Measurements from ENCODE around the gene ACTRT3. TPM values are rescaled to one million over a fixed set of nuclear protein-coding genes. Genes with fewer than 3 reads are reported as not detected.
A peak's percentile ranks its signal among the peaks of the same experiment; 100 is the strongest.

Gene ACTRT3
- total RNA-seq (2021; ENCODE audit: unreplicated experiment) (1.7 TPM), Bru-seq, nascent RNA (percentile 48 among the genes with signal in this experiment), BruChase-seq, experiment 1, labeled RNA remaining after a 2-hour chase (percentile 69 among the genes with signal in this experiment), BruChase-seq, experiment 2, labeled RNA remaining after a 6-hour chase (percentile 55 among the genes with signal in this experiment)
- polyA plus RNA-seq (2012; ENCODE audit: insufficient read length), result 2.4 TPM
- long read RNA-seq, transcript ACTRT3-201 (2 exons, 2,005 nt), result major isoform, 5 of 6 reads
- long read RNA-seq, partial matches to known transcripts, result 0 of 6 reads
- long read RNA-seq, other reads (novel, unspliced or antisense), result 1 of 6 reads

- Histone ChIP-seq H3K27me3 (ENCODE audit: control insufficient read depth, insufficient read depth, low read length) (no peaks in the 10 kb centered on the region), H3K9me3 (ENCODE audit: control insufficient read depth, insufficient read depth, low read depth, low read length) (no peaks in the 10 kb centered on the region), H3K27ac (ENCODE audit: low read length) (peak within 1 kb of the TSS; percentile 55), H3K4me1 (ENCODE audit: control insufficient read depth, insufficient read depth, low read length) (peaks cover 6% of the 10 kb centered on the region), H3K36me3 (ENCODE audit: control insufficient read depth, insufficient read depth, low read length) (peaks cover 4% of the 10 kb centered on the region; the same call in 1 of the 2 replicates), H3K4me3 (ENCODE audit: low read depth in 2 of 2, low read length in 2 of 2) (peak within 1 kb of the TSS; percentile 43 to 91)
- no TSS peak for BruUV-seq (replicated peaks)
- ATAC-seq (peak; percentile 5; the same call in 1 of the 2 replicates), DNase-seq (ENCODE audit: low read depth, low spot score) (no peak)
- TF ChIP-seq TCF7L2 (IDR thresholded peaks at IDR 0.05; ENCODE audit: low read depth, low read length) (no peak), REST (IDR thresholded peaks at IDR 0.05; ENCODE audit: insufficient read depth in 1 of 2, low read depth in 2 of 2, low read length in 1 of 2) (no peak), SIN3A (IDR thresholded peaks at IDR 0.05; ENCODE audit: borderline replicate concordance, insufficient read depth, low read depth, low read length) (no peak), POLR2AphosphoS5 (IDR thresholded peaks at IDR 0.05; ENCODE audit: low read depth, low read length) (no peak), CTCF (IDR thresholded peaks at IDR 0.05) (no peak)
- CTCF ChIA-PET, result no interaction called here
- POLR2A ChIA-PET, result interaction anchor here (0.5 to 0.6 kb wide), 3 partner anchors 281 to 679 kb away, joined by 3 to 11 read pairs (median 4); no protein-coding TSS in a partner anchor
- intact Hi-C loops (cut with micrococcal nuclease; ENCODE audit: unreplicated experiment) (no loop called here), in situ Hi-C loops (cut with HindIII; ENCODE audit: low pct_unique_long_range_greater_than_20kb, low sequenced_read_pairs) (no loop called here)
Observed at GRCh38 chr3:169769287-169770181, at the start of gene ACTRT3. Gene ACTRT3 (minus strand): TSS chr3:169769561. CDS start chr3:169769520, 41 bp downstream.

- in situ Hi-C loops (cut with HindIII; ENCODE audit: low pct_unique_long_range_greater_than_20kb, low sequenced_read_pairs), result no loop called here
- CTCF ChIA-PET, result no interaction called here
- DNase-seq (ENCODE audit: low read depth, low spot score) (no peak), ATAC-seq (no peak)
- Histone ChIP-seq H3K27me3 (ENCODE audit: control insufficient read depth, insufficient read depth, low read length) (peaks cover 31% of the 10 kb centered on the region), H3K4me3 (ENCODE audit: low read depth in 2 of 2, low read length in 2 of 2) (no peak overlapping the region), H3K27ac (ENCODE audit: low read length) (no peak overlapping the region), H3K4me1 (ENCODE audit: control insufficient read depth, insufficient read depth, low read length) (peaks cover 7% of the 10 kb centered on the region; the same call in 1 of the 2 replicates), H3K9me3 (ENCODE audit: control insufficient read depth, insufficient read depth, low read depth, low read length) (no peaks in the 10 kb centered on the region), H3K36me3 (ENCODE audit: control insufficient read depth, insufficient read depth, low read length) (no peaks in the 10 kb centered on the region)
- TF ChIP-seq SIN3A (IDR thresholded peaks at IDR 0.05; ENCODE audit: borderline replicate concordance, insufficient read depth, low read depth, low read length) (no peak), CTCF (IDR thresholded peaks at IDR 0.05) (no peak), POLR2AphosphoS5 (IDR thresholded peaks at IDR 0.05; ENCODE audit: low read depth, low read length) (no peak), TCF7L2 (IDR thresholded peaks at IDR 0.05; ENCODE audit: low read depth, low read length) (no peak), REST (IDR thresholded peaks at IDR 0.05; ENCODE audit: insufficient read depth in 1 of 2, low read depth in 2 of 2, low read length in 1 of 2) (no peak)
- POLR2A ChIA-PET, result no interaction called here
- BruUV-seq (replicated peaks), result no TSS peak
- intact Hi-C loops (cut with micrococcal nuclease; ENCODE audit: unreplicated experiment), result no loop called here
Observed at GRCh38 chr3:169818316-169818715, 49.0 kb upstream of the ACTRT3 start.
